Ascending aorta (tissue), 2 donors: ENCODE results near the gene ATP8A2. TPM values are rescaled to one million over a fixed set of nuclear protein-coding genes. Genes with fewer than 3 reads are reported as not detected.

Source experiments
- DNase-seq, 2 donors: peaks; one replicate each; pipeline ENCODE4 v3.0.0-alpha.2; 2019; ENCODE audit warnings: low spot score in 2 of 2
- H3K27ac ChIP-seq, 2 donors: fragments of 200-600 bp; sonication (generic); one replicate each; pipeline ENCODE4 v1.5.1; 2016 to 2017; ENCODE audit warnings: mild to moderate bottlenecking in 1 of 2
- H3K27me3 ChIP-seq: fragments of 200-600 bp; sonication (generic); one replicate; pipeline ENCODE4 v1.5.1; 2017
- H3K36me3 ChIP-seq, 2 donors: fragments of 200-600 bp; sonication (generic); one replicate each; pipeline ENCODE4 v1.5.1; 2016
- H3K4me1 ChIP-seq, 2 donors: fragments of 200-600 bp; sonication (generic); one replicate each; pipeline ENCODE4 v1.5.1; 2016 to 2017; ENCODE audit warnings: mild to moderate bottlenecking in 1 of 2
- H3K4me3 ChIP-seq, 2 donors: fragments of 200-600 bp; sonication (generic); one replicate each; pipeline ENCODE4 v1.5.1; 2016 to 2017; ENCODE audit warnings: mild to moderate bottlenecking in 1 of 2
- H3K9me3 ChIP-seq, 2 donors: fragments of 200-600 bp; sonication (generic); one replicate each; pipeline ENCODE4 v1.5.1; 2016
- CTCF ChIP-seq, 3 experiments: fragments of 200-600 bp in 2 of 3; fragments of 450-650 bp in 1 of 3; sonication (generic) in 2 of 3; IDR thresholded peaks; one replicate each; pipeline ENCODE4 v1.5.1; 2016 to 2019; ENCODE audit warnings: antibody characterized with exemption in 3 of 3, mild to moderate bottlenecking in 1 of 3, moderate library complexity in 1 of 3
- intact Hi-C: fragments of 100-400 bp; cut with DNase I; formaldehyde crosslinking; loops from one replicate; pipeline ENCODE4 v1.15.1; 2023
- total RNA-seq: library from RNA; depleted of rRNA; stranded (reverse); fragments of >200 nt; gene quantifications from one replicate; pipeline ENCODE4 v1.1.0, GENCODE V29; 2016

The ATP8A2 gene
- total RNA-seq, 1 donor from 2014 or later, result under 0.01 TPM

DNA sequence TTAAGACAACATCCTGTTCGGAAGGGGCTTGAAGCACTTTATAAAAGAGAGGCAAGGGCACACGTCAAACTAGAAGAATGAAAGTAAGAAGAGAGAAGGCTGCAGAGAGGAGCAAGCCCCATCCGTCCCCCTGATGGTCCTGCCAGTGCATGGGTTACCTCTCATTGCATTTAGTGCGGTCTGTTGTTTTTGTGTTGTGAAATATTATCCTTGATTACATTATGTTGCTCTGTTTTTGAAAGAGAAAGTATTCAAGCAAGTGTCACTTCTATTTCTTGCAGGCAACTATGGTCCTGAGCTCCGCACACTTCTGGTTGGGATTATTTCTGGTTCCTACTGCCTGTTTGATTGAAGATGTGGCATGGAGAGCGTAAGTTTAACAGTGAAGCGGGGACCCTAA is 589.5 kb downstream of the ATP8A2 start:
- intact Hi-C loops, result no loop called here
- Histone ChIP-seq H3K27ac (no peak overlapping the region), H3K36me3 (no peaks in the 10 kb centered on the region), H3K9me3 (no peaks in the 10 kb centered on the region), H3K27me3 (no peaks in the 10 kb centered on the region), H3K4me3 (no peak overlapping the region), H3K4me1 (no peaks in the 10 kb centered on the region)
- no peak for DNase-seq
- TF ChIP-seq CTCF (IDR thresholded peaks at IDR 0.05), result no peak

DNA sequence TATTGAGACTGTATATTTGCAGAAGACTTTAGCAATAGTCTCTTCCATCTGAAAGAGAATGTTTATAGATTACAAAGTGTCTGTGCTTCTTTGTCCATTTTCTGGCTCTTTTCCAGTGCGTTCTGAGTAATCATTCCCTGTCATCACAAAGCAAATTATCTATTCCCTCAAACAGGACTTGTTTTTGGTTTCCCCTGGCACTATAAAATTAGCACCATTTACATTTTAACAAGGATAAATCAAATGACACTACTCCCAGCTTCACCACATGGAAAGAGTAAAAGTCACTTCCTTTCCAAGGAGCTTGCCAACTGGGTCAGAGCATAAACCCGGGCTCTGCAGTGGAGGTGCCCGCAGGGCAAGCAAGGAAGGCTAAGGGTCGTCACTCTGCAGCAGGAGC is 591.9 kb downstream of the ATP8A2 start:
- intact Hi-C loops, result no loop called here
- Histone ChIP-seq H3K4me1 (no peaks in the 10 kb centered on the region), H3K27ac (no peak overlapping the region), H3K4me3 (no peak overlapping the region), H3K9me3 (no peaks in the 10 kb centered on the region), H3K27me3 (no peaks in the 10 kb centered on the region), H3K36me3 (no peaks in the 10 kb centered on the region)
- no peak for TF ChIP-seq CTCF (IDR thresholded peaks at IDR 0.05)
- DNase-seq, result no peak

DNA sequence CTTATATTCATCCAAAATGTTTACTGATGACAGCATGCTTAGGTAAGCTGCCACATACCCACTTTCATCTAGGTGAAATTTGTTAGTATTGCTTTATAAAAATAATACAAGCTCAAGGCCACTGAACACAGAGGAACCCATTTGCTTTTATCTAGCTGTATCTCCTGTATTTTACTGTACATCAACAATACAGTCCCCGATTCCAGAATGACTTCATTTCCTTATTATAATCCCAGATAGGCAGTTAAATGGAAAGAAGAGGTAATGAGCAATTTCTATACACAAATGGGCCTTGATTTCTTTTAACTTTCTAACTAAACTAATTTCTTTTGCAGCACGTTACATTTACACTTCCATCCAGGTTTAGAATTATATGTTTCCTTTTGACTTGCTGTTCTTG is 593.8 kb downstream of the ATP8A2 start:
- DNase-seq, result no peak
- no peak overlapping the region for H3K27ac ChIP-seq
- no peaks in the 10 kb centered on the region for H3K36me3 ChIP-seq
- no peaks in the 10 kb centered on the region for H3K9me3 ChIP-seq
- H3K4me3 ChIP-seq, result no peak overlapping the region
- H3K4me1 ChIP-seq, result no peaks in the 10 kb centered on the region
- intact Hi-C loops, result no loop called here
- TF ChIP-seq CTCF (IDR thresholded peaks at IDR 0.05), result no peak
- H3K27me3 ChIP-seq, result no peaks in the 10 kb centered on the region

DNA sequence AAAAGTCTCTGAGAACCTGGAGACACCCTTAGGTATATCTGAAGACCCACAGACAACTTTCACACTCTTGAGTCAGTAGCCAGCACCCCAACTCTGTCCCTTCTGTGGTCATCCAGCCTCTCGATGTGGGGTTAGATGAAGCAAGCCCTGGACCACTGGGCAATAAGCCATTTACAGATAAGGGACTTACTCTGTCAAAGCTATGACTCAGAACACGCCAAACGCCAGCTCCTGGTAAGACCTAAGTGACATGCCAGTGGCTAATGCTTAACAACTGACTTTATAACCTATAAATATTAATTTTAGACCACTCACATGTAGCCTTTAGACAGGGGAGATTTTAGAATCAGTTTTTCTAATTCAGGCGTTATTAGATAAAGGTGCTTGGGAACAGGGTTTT is 594.3 kb downstream of the ATP8A2 start:
- Histone ChIP-seq H3K9me3 (no peaks in the 10 kb centered on the region), H3K36me3 (no peaks in the 10 kb centered on the region), H3K27ac (no peak overlapping the region), H3K27me3 (no peaks in the 10 kb centered on the region), H3K4me3 (no peak overlapping the region), H3K4me1 (no peaks in the 10 kb centered on the region)
- no peak for TF ChIP-seq CTCF (IDR thresholded peaks at IDR 0.05)
- DNase-seq, result no peak
- intact Hi-C loops, result no loop called here

DNA sequence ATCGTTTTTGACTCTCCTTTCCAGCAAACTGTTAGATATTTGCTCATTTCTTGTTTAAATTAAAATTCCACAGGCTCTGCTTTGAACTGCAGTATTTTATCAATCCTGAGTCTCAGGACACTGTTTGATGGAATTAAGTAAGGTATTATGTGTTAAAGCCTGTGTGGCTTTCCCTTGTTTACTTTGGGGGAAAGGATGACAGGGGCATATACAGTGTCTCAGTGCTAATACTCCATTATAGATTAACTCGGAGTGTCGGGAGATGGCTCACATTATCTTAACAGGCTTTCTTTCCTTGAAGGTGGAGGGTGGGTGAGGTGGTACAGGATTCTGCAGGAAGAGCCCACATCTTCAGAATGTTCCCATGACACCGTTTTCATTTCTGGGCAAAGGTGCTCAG is 595.4 kb downstream of the ATP8A2 start:
- H3K27me3 ChIP-seq, result no peaks in the 10 kb centered on the region
- no peaks in the 10 kb centered on the region for H3K9me3 ChIP-seq
- intact Hi-C loops, result no loop called here
- H3K4me1 ChIP-seq, result no peaks in the 10 kb centered on the region
- no peak for DNase-seq
- H3K36me3 ChIP-seq, result no peaks in the 10 kb centered on the region
- H3K4me3 ChIP-seq, result no peak overlapping the region
- no peak for TF ChIP-seq CTCF (IDR thresholded peaks at IDR 0.05)
- no peak overlapping the region for H3K27ac ChIP-seq

DNA sequence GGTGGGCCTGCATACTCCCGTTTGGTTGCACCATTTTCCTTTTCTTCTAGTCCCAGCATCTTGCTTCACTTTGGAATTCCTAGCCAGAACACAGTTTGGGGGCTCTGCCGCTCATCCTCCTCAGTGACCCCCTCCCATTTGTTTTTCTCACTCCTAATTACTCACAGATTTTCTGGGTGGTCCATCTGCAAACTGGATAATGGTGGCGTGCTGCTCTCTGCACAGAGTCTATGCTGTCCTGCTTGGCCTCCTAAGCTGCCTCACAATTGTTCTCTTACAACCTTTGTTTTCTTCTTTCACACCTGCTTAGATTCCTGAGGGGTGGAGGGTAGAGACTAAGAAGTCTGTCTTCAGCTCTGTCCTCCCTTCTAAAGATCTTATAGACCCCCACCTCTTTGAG is 599.3 kb downstream of the ATP8A2 start:
- no peak for DNase-seq
- no peak overlapping the region for H3K27ac ChIP-seq
- no peak for TF ChIP-seq CTCF (IDR thresholded peaks at IDR 0.05)
- no peaks in the 10 kb centered on the region for H3K36me3 ChIP-seq
- intact Hi-C loops, result no loop called here
- no peak overlapping the region for H3K4me3 ChIP-seq
- no peaks in the 10 kb centered on the region for H3K9me3 ChIP-seq
- H3K27me3 ChIP-seq, result no peaks in the 10 kb centered on the region
- H3K4me1 ChIP-seq, result no peaks in the 10 kb centered on the region
